Measurements from ENCODE around the gene ZFR.

Gene ZFR

DNA sequence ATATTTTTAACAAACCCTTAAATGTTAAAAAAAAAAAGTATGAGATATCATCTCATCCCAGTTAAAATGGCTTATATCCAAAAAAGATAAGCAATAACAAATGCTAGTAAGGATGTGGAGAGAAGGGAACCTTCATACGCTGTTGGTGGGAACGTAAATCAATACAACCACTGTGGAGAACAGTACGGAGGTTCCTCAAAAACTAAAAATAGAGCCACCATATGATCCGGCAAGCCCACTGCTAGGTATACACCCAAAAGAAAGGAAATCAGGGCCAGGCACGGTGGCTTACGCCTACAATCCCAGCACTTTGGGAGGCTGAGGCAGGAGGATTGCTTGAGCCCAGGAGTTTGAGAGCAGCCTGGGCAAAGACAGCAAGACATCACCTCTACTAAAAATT, 134.8 kb downstream of the ZFR start:
- in situ Hi-C loops (cut with MboI; ENCODE audit: low pct_unique_long_range_greater_than_20kb, low sequenced_read_pairs, unreplicated experiment), result no loop called here
- TF ChIP-seq CTCF (IDR thresholded peaks at IDR 0.05; ENCODE audit: extremely low read depth, insufficient read depth, missing control alignments), result no peak
- DNase-seq (ENCODE audit: low spot score), result no peak

DNA sequence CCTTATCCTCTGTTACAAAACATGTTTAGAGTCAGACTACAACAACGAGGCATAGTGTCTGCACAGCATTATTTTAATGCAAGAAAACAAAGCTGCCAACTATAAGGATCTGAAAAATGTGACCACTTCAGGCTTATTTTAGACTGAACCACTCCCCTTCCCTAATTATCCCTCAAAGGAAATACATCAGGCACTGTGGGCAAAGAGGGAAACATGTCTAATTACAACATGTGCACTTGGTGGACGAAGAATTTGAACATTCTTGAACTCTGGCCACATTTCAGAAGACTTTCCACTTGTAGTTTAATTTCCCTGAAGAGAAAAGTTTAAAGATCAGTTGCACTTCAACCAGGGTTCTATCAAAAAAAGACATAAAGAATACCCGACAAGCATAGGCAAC, 135.6 kb downstream of the ZFR start:
- DNase-seq (ENCODE audit: low spot score), result no peak
- in situ Hi-C loops (cut with MboI; ENCODE audit: low pct_unique_long_range_greater_than_20kb, low sequenced_read_pairs, unreplicated experiment), result no loop called here

GRCh38 chr5:32307769-32308194, 136.8 kb downstream of the ZFR start:
- DNase-seq (ENCODE audit: low spot score), result no peak
- no peak for TF ChIP-seq CTCF (IDR thresholded peaks at IDR 0.05; ENCODE audit: extremely low read depth, insufficient read depth, missing control alignments)
- in situ Hi-C loops (cut with MboI; ENCODE audit: low pct_unique_long_range_greater_than_20kb, low sequenced_read_pairs, unreplicated experiment), result no loop called here

More for the DNA sequence above, 135.6 kb downstream of the ZFR start:
- no peak for TF ChIP-seq CTCF (IDR thresholded peaks at IDR 0.05; ENCODE audit: extremely low read depth, insufficient read depth, missing control alignments)

GRCh38 chr5:32304622-32305021, 139.9 kb downstream of the ZFR start:
- in situ Hi-C loops (cut with MboI; ENCODE audit: low pct_unique_long_range_greater_than_20kb, low sequenced_read_pairs, unreplicated experiment), result no loop called here
- no peak for DNase-seq (ENCODE audit: low spot score)
- TF ChIP-seq CTCF (IDR thresholded peaks at IDR 0.05; ENCODE audit: extremely low read depth, insufficient read depth, missing control alignments), result no peak
